Fibroblast of skin of right quadriceps (primary cell): ENCODE results near the gene C10orf71.
A peak's percentile ranks its signal among the peaks of the same experiment; 100 is the strongest.

Experiments used
- DNase-seq: peaks from one replicate; pipeline ENCODE4 v3.0.0-alpha.2; 2013

Gene C10orf71

DNA sequence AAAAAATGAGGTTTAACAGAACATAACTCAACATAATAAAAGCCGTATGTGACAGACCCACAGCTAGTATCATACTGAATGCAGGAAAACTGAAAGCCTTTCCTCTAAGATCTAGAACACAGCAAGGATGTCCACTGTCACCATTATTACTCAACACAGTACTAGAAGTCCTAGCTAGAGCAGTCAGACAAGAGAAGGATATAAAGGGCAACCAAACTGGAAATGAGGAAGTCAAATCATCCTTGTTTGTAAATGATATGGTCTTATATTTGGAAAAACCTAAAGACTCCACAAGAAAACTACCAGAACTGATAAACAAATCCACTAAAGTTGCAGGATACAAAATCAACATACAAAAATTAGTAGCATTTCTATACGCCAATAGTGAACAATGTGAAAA, 45.9 kb downstream of the C10orf71 start:
- no peak for DNase-seq

DNA sequence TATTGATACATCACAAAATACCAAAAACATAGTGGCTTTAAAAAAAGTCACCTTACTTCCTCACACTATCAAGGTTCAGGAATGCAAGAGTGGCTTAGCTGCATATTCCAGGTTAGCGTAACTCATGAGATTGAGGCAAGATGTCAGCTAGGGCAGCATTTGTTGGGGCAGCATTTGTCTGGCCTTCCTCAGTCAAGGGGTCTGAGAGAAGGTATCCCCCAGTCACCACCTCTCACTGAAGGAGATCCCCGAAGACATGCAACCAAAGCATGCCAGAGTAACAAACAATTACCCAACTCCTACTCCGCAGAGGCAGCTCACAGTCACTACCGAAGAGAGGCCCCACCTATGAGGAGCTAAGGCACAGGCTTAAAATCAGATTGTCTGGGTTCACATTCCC, 48.4 kb downstream of the C10orf71 start:
- DNase-seq: no peak

- no peak for DNase-seq
Observed at GRCh38 chr10:49347827-49348226, 48.9 kb downstream of the C10orf71 start.

- no peak for DNase-seq
Observed at GRCh38 chr10:49348593-49348992, 49.6 kb downstream of the C10orf71 start.

GRCh38 chr10:49349390-49349789, 50.4 kb downstream of the C10orf71 start:
- no peak for DNase-seq

DNA sequence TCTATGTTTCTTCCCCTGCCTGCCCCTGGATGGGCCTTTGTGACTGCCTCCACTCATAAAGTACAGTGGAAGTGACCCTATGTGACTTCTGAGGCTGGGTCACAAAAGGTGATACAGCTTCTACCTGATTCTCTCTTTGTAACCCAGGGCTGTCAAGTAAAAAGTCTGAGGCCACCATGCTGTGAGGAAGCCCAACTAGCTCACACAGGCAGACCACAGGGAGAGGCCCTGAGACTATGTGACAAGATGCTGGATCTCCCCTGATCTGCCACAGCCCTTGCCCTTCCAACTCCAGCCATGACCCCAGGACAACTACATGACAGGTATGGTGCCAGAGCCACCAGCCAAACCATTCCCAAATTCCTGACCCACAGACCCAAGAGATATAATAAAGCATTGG, 51.2 kb downstream of the C10orf71 start:
- no peak for DNase-seq

DNA sequence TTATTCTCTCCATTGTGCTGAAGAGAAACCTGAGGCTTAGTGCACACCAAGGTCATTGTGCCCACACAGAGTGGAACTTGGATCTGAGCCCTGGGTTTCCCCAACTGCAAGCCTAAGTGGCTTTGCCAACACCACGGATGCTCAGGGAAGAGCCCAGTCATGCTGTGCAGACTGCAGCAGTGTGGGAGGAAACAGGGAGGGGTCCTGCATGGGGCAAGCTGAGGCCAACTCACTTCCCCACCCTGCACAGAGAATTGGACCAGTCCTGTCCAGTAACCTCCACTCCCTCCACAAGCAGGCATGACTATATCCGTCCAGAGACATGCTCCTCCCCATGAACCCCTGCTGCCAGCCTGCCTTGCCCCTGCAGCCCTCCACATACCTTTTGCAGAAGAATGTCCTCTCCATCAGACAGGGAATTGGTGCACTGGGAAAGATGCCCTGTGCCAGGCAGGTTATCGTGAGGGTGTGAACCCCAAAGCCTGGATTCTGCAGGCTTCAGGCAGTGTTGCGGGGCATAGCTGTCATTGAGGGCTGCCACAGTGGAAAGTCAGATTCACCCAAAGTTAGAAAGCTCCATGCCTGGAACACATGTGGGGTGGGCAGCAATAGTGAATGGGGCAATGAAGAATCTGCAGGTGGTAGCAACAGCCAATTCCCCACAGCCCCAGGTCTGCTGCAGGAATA, 52.0 kb downstream of the C10orf71 start:
- no peak for DNase-seq

DNA sequence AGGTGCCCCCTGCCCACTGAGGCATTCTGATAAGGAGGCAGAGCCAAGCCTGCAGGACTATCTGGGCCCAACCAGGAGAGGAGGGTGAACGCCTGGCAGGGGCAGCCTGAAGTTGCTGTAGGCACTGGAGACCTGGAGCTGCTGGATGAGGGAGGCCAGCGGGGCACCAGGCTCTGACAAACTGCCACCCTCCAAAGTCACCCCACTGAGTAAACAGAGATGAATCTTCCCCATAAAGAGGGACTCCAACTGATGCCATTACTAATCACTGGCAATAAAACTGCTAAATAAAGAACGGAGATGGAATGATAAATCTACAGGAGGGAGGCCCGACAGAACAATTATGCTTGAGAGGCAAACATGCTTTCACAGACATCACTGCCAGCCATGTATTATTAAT, 52.7 kb downstream of the C10orf71 start:
- no peak for DNase-seq

GRCh38 chr10:49352323-49352722, 53.4 kb downstream of the C10orf71 start:
- DNase-seq: no peak

DNA sequence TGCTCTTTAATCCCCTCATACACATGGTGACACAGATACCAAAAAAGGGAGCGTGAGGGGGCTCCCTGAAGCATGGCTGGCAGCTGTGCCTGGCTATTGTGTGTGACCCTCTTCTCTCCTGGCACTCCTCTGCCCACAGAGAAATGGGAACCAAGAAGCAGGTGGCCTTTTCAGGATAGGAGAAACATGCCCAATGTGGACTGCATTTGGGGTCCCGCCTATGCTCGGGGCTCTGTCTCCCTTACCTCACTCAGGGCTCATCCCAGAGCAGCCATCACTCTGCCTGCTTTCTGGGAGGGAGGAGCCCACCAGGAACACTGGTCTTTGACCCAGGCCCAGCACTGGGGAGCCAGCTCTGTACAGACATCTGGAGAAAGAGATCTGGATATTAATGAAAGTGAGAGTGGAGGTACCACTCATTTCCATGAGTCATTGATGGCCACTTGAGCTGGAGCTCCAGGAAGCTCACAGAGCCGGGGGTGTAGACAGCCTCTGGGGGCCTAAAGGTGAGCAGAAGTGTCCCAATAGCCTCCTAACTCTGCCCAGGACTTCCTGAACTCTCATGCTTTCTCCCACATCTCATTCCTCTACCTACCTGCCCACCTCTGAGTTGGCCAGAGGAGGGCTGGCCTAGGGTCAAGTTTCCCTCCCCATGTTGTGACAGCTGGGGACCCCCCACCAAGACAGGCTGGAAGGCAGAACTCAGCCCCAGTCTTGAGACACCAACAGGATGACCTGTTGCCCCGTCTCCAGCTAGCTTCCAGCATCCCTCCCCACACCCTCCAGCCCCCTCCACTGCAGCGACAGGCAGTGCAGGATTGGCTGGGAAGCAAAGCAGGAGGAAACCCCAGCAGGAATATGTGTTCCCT, 54.3 kb downstream of the C10orf71 start:
- DNase-seq: no peak

GRCh38 chr10:49353895-49354566, 55.1 kb downstream of the C10orf71 start:
- DNase-seq: no peak

GRCh38 chr10:49354593-49354992, 55.6 kb downstream of the C10orf71 start:
- DNase-seq: no peak

GRCh38 chr10:49355221-49355620, 56.3 kb downstream of the C10orf71 start:
- DNase-seq: no peak

DNA sequence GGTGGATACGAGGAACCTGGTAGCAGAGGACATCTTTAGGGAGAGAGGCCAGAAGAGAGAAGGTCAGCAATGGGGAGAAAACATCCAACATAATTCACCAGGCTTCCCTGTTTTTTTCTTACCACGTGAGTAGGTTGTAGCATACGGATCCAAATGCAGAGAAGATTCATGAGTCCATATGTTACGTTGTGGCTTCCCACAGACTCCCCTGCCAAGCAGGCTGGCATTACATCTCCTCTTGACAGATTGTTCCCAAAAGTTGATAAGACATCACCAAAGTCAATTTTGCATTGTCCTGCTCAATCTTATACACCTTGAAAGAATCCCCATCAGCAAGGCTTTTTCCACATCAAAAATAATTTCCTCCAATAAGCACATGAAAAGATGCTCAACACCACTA, 57.2 kb downstream of the C10orf71 start:
- no peak for DNase-seq

- no peak for DNase-seq
Observed at GRCh38 chr10:49356944-49357343, 58.0 kb downstream of the C10orf71 start.

GRCh38 chr10:49357910-49358309, 58.9 kb downstream of the C10orf71 start:
- DNase-seq: no peak

DNA sequence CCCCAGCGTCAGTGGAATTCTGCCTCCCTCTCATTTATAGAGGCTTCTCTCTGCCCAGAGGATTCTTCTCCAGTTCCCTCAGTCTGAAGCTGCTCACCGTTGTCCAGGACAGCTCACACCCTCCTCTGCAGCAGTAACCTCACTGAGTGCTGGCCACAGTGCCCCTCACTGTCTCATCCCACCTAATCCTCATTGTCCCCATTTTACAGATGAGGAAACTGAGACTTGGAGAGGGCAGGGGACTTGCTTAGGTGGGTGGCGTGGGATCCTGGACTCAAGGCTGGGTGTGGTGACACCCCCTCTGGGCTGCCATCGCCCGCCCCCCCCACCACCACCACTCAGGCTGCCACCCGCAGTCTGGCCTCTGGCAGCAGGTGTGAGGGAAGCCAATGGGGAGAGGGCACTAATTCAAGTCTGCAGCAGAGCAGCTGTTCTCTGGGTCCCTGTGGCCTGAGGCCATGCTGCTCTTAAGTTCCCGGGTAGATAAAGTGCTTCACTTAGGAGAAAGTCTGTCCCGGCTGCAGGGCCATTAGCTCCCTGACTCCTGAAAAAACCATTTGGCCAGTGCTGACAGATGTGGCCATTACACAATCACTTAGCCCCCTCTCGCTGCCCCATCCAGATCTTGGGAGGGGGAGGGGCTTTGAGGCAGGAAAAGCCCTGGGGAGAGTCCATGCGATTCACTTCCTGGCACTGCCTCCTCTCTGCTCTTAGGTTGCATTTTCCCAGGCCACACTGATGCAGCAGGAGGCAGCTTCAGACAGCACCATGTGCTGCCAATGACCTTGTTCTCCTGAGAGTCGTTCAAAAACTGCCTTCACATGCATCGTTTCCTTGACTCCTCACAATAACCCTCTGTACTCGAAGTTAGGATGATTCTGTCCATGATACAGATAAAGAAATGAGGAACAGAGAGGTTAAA, 60.6 kb downstream of the C10orf71 start:
- DNase-seq: peak; percentile 22

- no peak for DNase-seq
Observed at GRCh38 chr10:49360271-49361177, 61.6 kb downstream of the C10orf71 start.

DNA sequence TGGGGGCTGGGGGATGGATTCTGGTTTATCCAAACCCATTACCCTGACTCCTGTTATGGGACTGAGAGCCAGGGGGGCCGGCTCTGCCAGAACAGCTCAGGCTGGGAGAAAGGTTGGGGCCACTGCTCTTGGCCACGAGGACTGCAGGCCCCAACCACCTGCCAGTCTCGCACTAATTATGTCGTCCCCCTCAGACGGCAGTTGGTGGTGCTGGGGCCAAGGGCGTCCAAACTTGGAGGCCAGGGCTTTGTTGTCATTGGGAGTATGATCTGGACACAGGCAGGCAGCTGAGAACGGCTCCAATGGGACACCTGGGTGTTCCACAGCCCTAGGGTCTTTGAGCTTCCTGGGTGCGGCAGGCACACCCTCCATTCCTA, 62.2 kb downstream of the C10orf71 start:
- no peak for DNase-seq

- no peak for DNase-seq
Observed at GRCh38 chr10:49361735-49362568, 63.0 kb downstream of the C10orf71 start.
